Heart left ventricle (tissue), 16 donors: ENCODE results near the gene RXRA. TPM values are rescaled to one million over a fixed set of nuclear protein-coding genes. Genes with fewer than 3 reads are reported as not detected.
A peak's percentile ranks its signal among the peaks of the same experiment; 100 is the strongest.

Experiments
- ATAC-seq, 4 donors: fragments of 200-7000 bp; cut with Tn5 transposase; one replicate each; pipeline ENCODE4 v1.9.1; 2020 to 2022; ENCODE audit warnings: moderate library complexity in 4 of 4, mild to moderate bottlenecking in 3 of 4, moderate number of reproducible peaks in 1 of 4
- DNase-seq, 5 donors: peaks; one replicate each; pipeline ENCODE4 v3.0.0-alpha.2; 2020
- H3K27ac ChIP-seq, 12 donors: fragments of 200-600 bp; sonication (generic) in 4 of 12; one replicate each; pipeline versions ENCODE4 v1.5.0 to v1.8.0; 2016 to 2022; ENCODE audit warnings: mild to moderate bottlenecking in 2 of 12
- H3K27me3 ChIP-seq, 9 donors: fragments of 200-600 bp; sonication (generic) in 2 of 9; one replicate each; pipeline versions ENCODE4 v1.5.1 to v1.8.0; 2016 to 2022; ENCODE audit warnings: mild to moderate bottlenecking in 3 of 9
- H3K36me3 ChIP-seq, 9 donors: fragments of 200-600 bp; sonication (generic) in 2 of 9; one replicate each; pipeline versions ENCODE4 v1.5.0 to v1.8.0; 2018 to 2022; ENCODE audit warnings: mild to moderate bottlenecking in 2 of 9
- H3K4me1 ChIP-seq, 12 donors: fragments of 200-600 bp; sonication (generic) in 4 of 12; one replicate each; pipeline versions ENCODE4 v1.5.0 to v1.8.0; 2016 to 2022; ENCODE audit warnings: mild to moderate bottlenecking in 3 of 12
- H3K4me3 ChIP-seq, 12 donors: fragments of 200-600 bp; sonication (generic) in 4 of 12; one replicate each; pipeline versions ENCODE4 v1.5.0 to v1.8.0; 2017 to 2022; ENCODE audit warnings: mild to moderate bottlenecking in 9 of 12, moderate library complexity in 4 of 12
- H3K9me3 ChIP-seq, 12 donors: fragments of 200-600 bp; sonication (generic) in 4 of 12; one replicate each; pipeline versions ENCODE4 v1.5.0 to v1.8.0; 2016 to 2022; ENCODE audit warnings: mild to moderate bottlenecking in 1 of 12
- CTCF ChIP-seq, 12 donors: fragments of 200-600 bp; sonication (generic) in 4 of 12; IDR thresholded peaks; one replicate each; pipeline versions ENCODE4 v1.5.0 to v1.8.0; 2018 to 2022; ENCODE audit warnings: antibody characterized with exemption in 12 of 12, mild to moderate bottlenecking in 5 of 12
- POLR2A ChIP-seq, 2 donors: fragments of 450-650 bp; IDR thresholded peaks; one replicate each; pipeline ENCODE4 v1.6.1; 2017; ENCODE audit warnings: antibody characterized with exemption in 2 of 2, mild to moderate bottlenecking in 2 of 2, moderate library complexity in 2 of 2
- WGBS, 4 donors: extraction: QIAGEN DNeasy Blood & Tissue Kit in 2 of 4; methylation state at CpG; one replicate each; pipeline versions ENCODE4 v1.1.5 to v1.1.7; 2013 to 2018; 5-methylcytosine and 5-hydroxymethylcytosine counted together
- intact Hi-C, 10 donors: fragments of 100-400 bp; cut with DNase I; formaldehyde crosslinking; loops; one replicate each; pipeline versions ENCODE4 v1.11.1 to v1.14.2; 2022
- polyA plus RNA-seq, 2 donors: library from polyadenylated mRNA; stranded (reverse); fragments of 200-250 nt; gene quantifications; one replicate each; pipeline ENCODE4 v1.2.3, GENCODE V29; 2013
- total RNA-seq, 9 donors: library from RNA; depleted of rRNA in 2 of 9; stranded (reverse); fragments of >200 nt in 2 of 9; fragmentation: NEBNext Ultra II Directional in 3 of 9; extraction: Animal tissue kit (Norgen Biotek cat#: 25700) in 3 of 9; gene quantifications; one replicate each; pipeline versions ENCODE4 v1.1.0 to v1.2.4, GENCODE V29; 2016 to 2023
- donor health status: ischemic (EF 13 %, LVEDD 7.1; RV severe dilation, severe dysfunction).
- donor health status: healthy with polysubstance abuse.
- donor health status: DM: no; HTN: yes; CAD: no.
- donor health status: DM: no; HTN: no; CAD: no.
- donor health status: ischemic (EF 25% LVEDD 6.9; RV normal size, moderate dysfunction).
- donor health status: ischemic (EF 25% LVEDD 5.7; RV mildly dilated, moderate dysfunction).
- donor health status: healthy.
- donor health status: DM: yes; HTN: yes; CAD: no.
- donor health status: ischemic (EF 35%, LVEDD 5.7; RV mildly dilated, moderate dysfunction).
- donor health status: nonischemic (EF 11% LVEDD 7.7; RV severe dilation, severe dysfunction).
- donor health status: DM: yes; HTN: yes; CAD: no.
- donor health status: PGD.
- donor health status: ischemic (EF 29% LVEDD 5.4; RV normal size, mild dysfunction).
- donor health status: nonischemic (EF 23%, LVEDD 6.1; RV moderate dilation, normal function).

RXRA gene
- total and polyA plus RNA-seq, 11 donors, result 45.5 to 87.9 (median 54.9) TPM

GRCh38 chr9:134476272-134476941 lies 150.2 kb downstream of the RXRA start:
- peaks cover 0 to 42% (median 23%) of the 10 kb centered on the region in 12 donors for H3K4me1 ChIP-seq

GRCh38 chr9:134476942-134477335 lies 150.7 kb downstream of the RXRA start:
- Histone ChIP-seq H3K36me3 (no peaks in the 10 kb centered on the region), H3K9me3 (no peaks in the 10 kb centered on the region), H3K4me3 (no peak overlapping the region), H3K27me3 (no peaks in the 10 kb centered on the region), H3K4me1 (peaks cover 0 to 42% (median 23%) of the 10 kb centered on the region in 12 donors), H3K27ac (peak overlapping the region in 1 of 12 donors; percentile 70)
- intact Hi-C loops, result loop anchor here in 2 of 10 donors (5.0 to 10.0 kb wide), 2 partner anchors 58 to 165 kb away; partner anchors contain the start of gene COL5A1 (in 1 of the 2)
- ATAC-seq, result no peak
- WGBS, 4 donors, result 96 to 98% (median 96%) methylated on average over 15 of the region's 15 CpGs
- DNase-seq, result peak in 1 of 5 donors; percentile 23
- TF ChIP-seq CTCF (IDR thresholded peaks at IDR 0.05), result no peak
- no peak for TF ChIP-seq POLR2A (IDR thresholded peaks at IDR 0.05)

More at GRCh38 chr9:134476272-134476941, 150.2 kb downstream of the RXRA start:
- ATAC-seq (no peak), DNase-seq (peak in 1 of 5 donors; percentile 11)
- Histone ChIP-seq H3K36me3 (no peaks in the 10 kb centered on the region), H3K4me3 (no peak overlapping the region), H3K27ac (peak overlapping the region in 5 of 12 donors; percentile 30 to 70 (median 39)), H3K9me3 (no peaks in the 10 kb centered on the region), H3K27me3 (no peaks in the 10 kb centered on the region)
- 89 to 97% (median 95%) methylated on average over 8 to 9 of the region's 9 CpGs for WGBS, 4 donors
- TF ChIP-seq POLR2A (IDR thresholded peaks at IDR 0.05) (no peak), CTCF (IDR thresholded peaks at IDR 0.05) (no peak)
- intact Hi-C loops, result loop anchor here in 2 of 10 donors (5.0 to 10.0 kb wide), 2 partner anchors 58 to 166 kb away; partner anchors contain the start of gene COL5A1 (in 1 of the 2)

GRCh38 chr9:134477342-134477925 lies 151.2 kb downstream of the RXRA start:
- no peaks in the 10 kb centered on the region for H3K27me3 ChIP-seq
- no peaks in the 10 kb centered on the region for H3K36me3 ChIP-seq
- 89 to 95% (median 91%) methylated on average over 13 to 15 of the region's 15 CpGs for WGBS, 4 donors
- DNase-seq (peak in 1 of 5 donors; percentile 24), ATAC-seq (no peak)
- intact Hi-C loops, result loop anchor here in 2 of 10 donors (5.0 to 10.0 kb wide), 2 partner anchors 57 to 165 kb away; partner anchors contain the start of gene COL5A1 (in 1 of the 2)
- no peak overlapping the region for H3K4me3 ChIP-seq
- H3K27ac ChIP-seq, result peak overlapping the region in 1 of 12 donors; percentile 70
- TF ChIP-seq CTCF (IDR thresholded peaks at IDR 0.05), result no peak
- TF ChIP-seq POLR2A (IDR thresholded peaks at IDR 0.05), result no peak
- peaks cover 0 to 42% (median 23%) of the 10 kb centered on the region in 12 donors for H3K4me1 ChIP-seq
- no peaks in the 10 kb centered on the region for H3K9me3 ChIP-seq

- H3K4me1 ChIP-seq, result peaks cover 0 to 42% (median 23%) of the 10 kb centered on the region in 12 donors
- no peaks in the 10 kb centered on the region for H3K9me3 ChIP-seq
- no peak for TF ChIP-seq POLR2A (IDR thresholded peaks at IDR 0.05)
- no peak for TF ChIP-seq CTCF (IDR thresholded peaks at IDR 0.05)
- no peak for ATAC-seq
- DNase-seq, result peak in 1 of 5 donors; percentile 19
- WGBS, 4 donors, result 92 to 95% (median 94%) methylated on average over 14 of the region's 14 CpGs
- no peak overlapping the region for H3K27ac ChIP-seq
- H3K4me3 ChIP-seq, result no peak overlapping the region
- intact Hi-C loops, result loop anchor here in 2 of 10 donors (5.0 to 10.0 kb wide), 2 partner anchors 57 to 164 kb away; partner anchors contain the start of gene COL5A1 (in 1 of the 2)
- H3K27me3 ChIP-seq, result no peaks in the 10 kb centered on the region
- H3K36me3 ChIP-seq, result no peaks in the 10 kb centered on the region
Observed at GRCh38 chr9:134477927-134478326, 151.7 kb downstream of the RXRA start.
